Keratinocyte (primary cell): Measurements from ENCODE around the gene CCDC175.

Experiments
- CTCF ChIP-seq, 3 experiments: IDR thresholded peaks in 1 of 3; conservative IDR thresholded peaks in 1 of 3; optimal IDR thresholded peaks in 1 of 3; 2 replicates in 2 of 3; 3 replicates in 1 of 3; pipeline versions ENCODE3 to v1.5.1; 2011; ENCODE audit warnings: low read length in 3 of 3, mild to moderate bottlenecking in 3 of 3, moderate library complexity in 2 of 3, control low read depth in 1 of 3, inconsistent platforms in 1 of 3; ENCODE audit not compliant: insufficient read depth in 2 of 3; ENCODE audit errors: extremely low read depth in 1 of 3
- EZH2 ChIP-seq: IDR thresholded peaks from one replicate; pipeline ENCODE4 v1.6.1; 2012; ENCODE audit warnings: inconsistent platforms, mild to moderate bottlenecking, low read length, moderate library complexity

DNA sequence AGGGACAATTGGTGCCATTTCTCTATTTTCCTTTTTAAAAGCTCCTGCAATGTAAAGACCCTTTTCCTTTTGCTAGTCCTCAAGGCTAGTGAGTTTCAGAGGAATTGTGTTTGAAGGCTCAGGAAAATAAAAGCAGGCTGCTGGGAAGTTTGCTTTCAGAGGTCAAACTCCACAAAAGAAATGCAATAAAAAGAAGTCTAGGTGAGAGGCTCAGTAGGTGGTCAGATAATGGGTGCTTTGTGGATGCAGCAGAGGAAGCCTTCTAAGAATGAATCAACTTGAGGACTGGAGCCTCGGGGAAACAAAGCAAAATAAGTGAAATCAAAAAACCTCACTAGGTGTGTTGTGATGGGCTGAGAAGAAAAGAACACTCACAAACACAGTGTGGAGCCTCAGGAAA lies 10.3 kb downstream of the CCDC175 start:
- TF ChIP-seq CTCF (optimal IDR thresholded peaks at IDR 0.05 in 1 of 3, IDR thresholded peaks at IDR 0.05 in 1 of 3, conservative IDR thresholded peaks at IDR 0.05 in 1 of 3; ENCODE audit: extremely low read depth in 1 of 3, insufficient read depth in 2 of 3, low read length in 3 of 3) (no peak), EZH2 (no peak)
